ENCODE measurements around the gene SAMD14. TPM values are rescaled to one million over a fixed set of nuclear protein-coding genes. Genes with fewer than 3 reads are reported as not detected.

The SAMD14 gene
- total RNA-seq, 2 experiments from 2014 or later: 0.47 to 1.3 TPM

DNA sequence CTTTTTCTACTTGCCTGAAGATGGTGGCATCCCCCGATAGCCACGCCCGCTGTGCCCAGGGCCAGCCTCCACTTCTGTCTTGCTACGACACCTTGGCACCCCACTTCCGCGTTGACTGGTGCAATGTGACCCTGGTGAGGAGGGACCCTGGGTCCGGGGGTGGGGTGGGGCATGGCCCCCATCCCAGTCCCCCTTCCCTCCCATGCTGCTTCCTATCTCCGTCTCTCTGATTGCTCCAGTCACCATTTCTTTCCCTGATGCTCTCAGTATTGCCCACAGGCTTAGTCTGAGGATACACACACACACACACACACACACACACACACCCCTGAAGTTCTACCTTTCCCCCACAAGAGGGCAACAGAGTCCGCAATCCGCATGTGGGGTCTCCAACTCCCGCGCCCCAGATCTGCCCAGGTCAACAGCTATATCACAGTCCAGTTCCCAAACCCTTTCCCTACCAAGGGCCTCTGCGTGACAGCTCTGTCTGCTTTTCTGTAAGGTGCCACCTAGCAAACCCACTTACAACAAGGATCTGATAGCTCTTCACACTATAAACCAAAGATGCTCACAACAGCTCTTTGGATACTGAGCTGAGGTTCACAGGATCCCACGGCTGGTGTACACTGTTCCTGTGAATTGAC, 39.3 kb upstream of the SAMD14 start:
- Mint-ChIP-seq H3K27ac (peak overlapping the region; percentile 60), H3K36me3 (ENCODE audit: low read depth) (no peaks in the 10 kb centered on the region), H3K9me3 (no peaks in the 10 kb centered on the region), H3K4me1 (ENCODE audit: low read depth) (peaks cover 10% of the 10 kb centered on the region), H3K27me3 (peaks cover 3% of the 10 kb centered on the region), H3K4me3 (peak overlapping the region; percentile 44)
- ChIA-PET POLR2A (interaction anchor here (0.6 to 1.2 kb wide), 4 partner anchors 23 to 128 kb away, joined by 3 read pairs; no protein-coding TSS in a partner anchor), CTCF (interaction anchor here (0.6 to 4.5 kb wide), 42 partner anchors 8 to 228 kb away, joined by 3 to 54 read pairs (median 6); partner anchors contain the start of genes COL1A1, LRRC59, PDK2 and PPP1R9B)
- peak; percentile 71 for DNase-seq
- intact Hi-C loops (cut with micrococcal nuclease): loop anchor here (2.0 to 10.0 kb wide), 2 partner anchors 30 to 54 kb away; no protein-coding TSS in a partner anchor
- TF ChIP-seq, protein P1, sequence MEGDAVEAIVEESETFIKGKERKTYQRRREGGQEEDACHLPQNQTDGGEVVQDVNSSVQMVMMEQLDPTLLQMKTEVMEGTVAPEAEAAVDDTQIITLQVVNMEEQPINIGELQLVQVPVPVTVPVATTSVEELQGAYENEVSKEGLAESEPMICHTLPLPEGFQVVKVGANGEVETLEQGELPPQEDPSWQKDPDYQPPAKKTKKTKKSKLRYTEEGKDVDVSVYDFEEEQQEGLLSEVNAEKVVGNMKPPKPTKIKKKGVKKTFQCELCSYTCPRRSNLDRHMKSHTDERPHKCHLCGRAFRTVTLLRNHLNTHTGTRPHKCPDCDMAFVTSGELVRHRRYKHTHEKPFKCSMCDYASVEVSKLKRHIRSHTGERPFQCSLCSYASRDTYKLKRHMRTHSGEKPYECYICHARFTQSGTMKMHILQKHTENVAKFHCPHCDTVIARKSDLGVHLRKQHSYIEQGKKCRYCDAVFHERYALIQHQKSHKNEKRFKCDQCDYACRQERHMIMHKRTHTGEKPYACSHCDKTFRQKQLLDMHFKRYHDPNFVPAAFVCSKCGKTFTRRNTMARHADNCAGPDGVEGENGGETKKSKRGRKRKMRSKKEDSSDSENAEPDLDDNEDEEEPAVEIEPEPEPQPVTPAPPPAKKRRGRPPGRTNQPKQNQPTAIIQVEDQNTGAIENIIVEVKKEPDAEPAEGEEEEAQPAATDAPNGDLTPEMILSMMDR (IDR thresholded peaks at IDR 0.05): peak; percentile 63
- peak; percentile 86 for ATAC-seq

DNA sequence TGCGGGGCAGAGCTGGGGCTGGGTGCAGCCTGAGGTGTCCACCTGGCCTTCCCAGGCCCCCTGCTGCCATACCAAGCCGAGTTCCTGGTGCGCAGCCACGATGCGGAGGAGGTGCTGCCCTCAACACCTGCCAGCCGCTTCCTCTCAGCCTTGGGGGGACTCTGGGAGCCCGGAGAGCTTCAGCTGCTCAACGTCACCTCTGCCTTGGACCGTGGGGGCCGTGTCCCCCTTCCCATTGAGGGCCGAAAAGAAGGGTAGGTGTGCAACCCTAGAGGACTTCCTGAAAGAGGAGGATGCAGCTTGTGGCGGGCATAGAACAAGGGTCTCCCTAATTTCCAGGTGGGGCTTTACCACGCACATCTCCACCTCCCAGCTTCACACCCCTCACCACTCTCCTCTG, 38.4 kb upstream of the SAMD14 start:
- Mint-ChIP-seq H3K27me3 (peaks cover 3% of the 10 kb centered on the region), H3K4me3 (no peak overlapping the region), H3K9me3 (no peaks in the 10 kb centered on the region), H3K27ac (peak overlapping the region; percentile 60), H3K4me1 (ENCODE audit: low read depth) (peaks cover 19% of the 10 kb centered on the region), H3K36me3 (ENCODE audit: low read depth) (no peaks in the 10 kb centered on the region)
- ChIA-PET CTCF (interaction anchor here (0.6 to 4.5 kb wide), 9 partner anchors 10 to 128 kb away, joined by 3 to 49 read pairs (median 4); partner anchors contain the start of gene COL1A1), POLR2A (interaction anchor here (1.2 kb wide), 1 partner anchor 16 kb away, joined by 3 read pairs; no protein-coding TSS in a partner anchor)
- ATAC-seq (no peak), DNase-seq (no peak)
- intact Hi-C loops (cut with micrococcal nuclease): loop anchor here (2.0 to 10.0 kb wide), 2 partner anchors 30 to 54 kb away; no protein-coding TSS in a partner anchor
- TF ChIP-seq, protein P1 (IDR thresholded peaks at IDR 0.05): no peak

DNA sequence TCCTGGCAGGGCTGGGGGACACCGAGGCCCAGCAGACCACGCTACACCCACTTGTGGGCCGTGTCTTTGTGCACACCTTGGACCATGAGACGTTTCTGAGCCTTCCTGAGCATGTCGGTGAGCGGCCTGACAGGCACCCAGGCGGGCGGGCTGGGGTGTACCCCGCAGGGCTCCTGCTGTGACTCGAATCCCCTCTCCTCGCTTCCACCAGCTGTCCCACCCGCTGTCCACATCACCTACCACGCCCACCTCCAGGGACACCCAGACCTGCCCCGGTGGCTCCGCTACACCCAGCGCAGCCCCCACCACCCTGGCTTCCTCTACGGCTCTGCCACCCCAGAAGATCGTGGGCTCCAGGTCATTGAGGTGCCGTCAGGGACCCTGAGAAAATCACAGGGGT, 37.4 kb upstream of the SAMD14 start:
- H3K9me3 Mint-ChIP-seq: no peaks in the 10 kb centered on the region
- no peak overlapping the region for H3K4me3 Mint-ChIP-seq
- H3K27ac Mint-ChIP-seq: no peak overlapping the region
- CTCF ChIA-PET: interaction anchor here (1.3 to 4.5 kb wide), 6 partner anchors 11 to 129 kb away, joined by 3 to 49 read pairs (median 6); partner anchors contain the start of gene COL1A1
- TF ChIP-seq, protein P1 (IDR thresholded peaks at IDR 0.05): no peak
- ATAC-seq (no peak), DNase-seq (no peak)
- intact Hi-C loops (cut with micrococcal nuclease): loop anchor here (10.0 kb wide), 1 partner anchor 53 kb away; no protein-coding TSS in a partner anchor
- peaks cover 28% of the 10 kb centered on the region for H3K4me1 Mint-ChIP-seq (ENCODE audit: low read depth)
- POLR2A ChIA-PET: no interaction called here
- H3K27me3 Mint-ChIP-seq: peaks cover 3% of the 10 kb centered on the region
- H3K36me3 Mint-ChIP-seq (ENCODE audit: low read depth): no peaks in the 10 kb centered on the region

DNA sequence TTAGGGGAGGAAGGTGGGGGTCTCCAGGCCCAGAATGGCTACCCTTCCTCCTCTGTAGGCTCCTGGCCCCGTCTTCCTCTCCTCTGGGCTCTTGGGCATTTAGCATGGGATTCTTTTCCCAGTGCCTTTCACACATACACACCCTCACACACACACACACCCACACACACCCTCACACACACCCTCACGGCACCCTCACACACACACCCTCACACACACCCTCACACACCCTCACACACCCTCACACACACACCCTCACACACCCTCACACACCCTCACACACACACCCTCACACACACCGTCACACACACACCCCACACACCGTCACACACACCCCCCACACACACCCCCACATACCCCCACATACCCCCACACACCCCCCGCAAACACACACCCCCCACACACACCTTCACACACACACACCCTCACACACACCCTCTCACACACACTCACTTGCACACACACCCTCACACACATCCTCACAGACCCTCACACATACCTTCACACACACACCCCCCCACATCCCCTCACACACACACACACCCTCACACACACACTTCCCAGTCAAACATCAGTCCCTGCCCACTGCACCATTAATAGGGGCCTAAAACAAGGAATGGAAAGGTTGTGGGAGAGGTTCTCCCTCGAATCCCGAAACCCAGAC, 36.7 kb upstream of the SAMD14 start:
- ATAC-seq: no peak
- Mint-ChIP-seq H3K27ac (no peak overlapping the region), H3K27me3 (peaks cover 3% of the 10 kb centered on the region), H3K9me3 (no peaks in the 10 kb centered on the region), H3K36me3 (ENCODE audit: low read depth) (no peaks in the 10 kb centered on the region), H3K4me1 (ENCODE audit: low read depth) (peaks cover 35% of the 10 kb centered on the region), H3K4me3 (no peak overlapping the region)
- CTCF ChIA-PET: interaction anchor here (0.8 to 1.8 kb wide), 6 partner anchors 15 to 51 kb away, joined by 3 to 7 read pairs (median 4); partner anchors contain the start of gene PPP1R9B
- TF ChIP-seq, protein P1 (IDR thresholded peaks at IDR 0.05): no peak
- POLR2A ChIA-PET: interaction anchor here (0.7 to 2.0 kb wide), 2 partner anchors 14 to 33 kb away, joined by 4 to 6 read pairs; no protein-coding TSS in a partner anchor
- DNase-seq: no peak
- intact Hi-C loops (cut with micrococcal nuclease): loop anchor here (10.0 kb wide), 1 partner anchor 52 kb away; no protein-coding TSS in a partner anchor

All from activated CD8-positive, alpha-beta T cell treated with anti-CD3 and anti-CD28 coated beads for 36 hours (primary cell).